ENCODE results near the gene EHMT2.

The EHMT2 gene

DNA sequence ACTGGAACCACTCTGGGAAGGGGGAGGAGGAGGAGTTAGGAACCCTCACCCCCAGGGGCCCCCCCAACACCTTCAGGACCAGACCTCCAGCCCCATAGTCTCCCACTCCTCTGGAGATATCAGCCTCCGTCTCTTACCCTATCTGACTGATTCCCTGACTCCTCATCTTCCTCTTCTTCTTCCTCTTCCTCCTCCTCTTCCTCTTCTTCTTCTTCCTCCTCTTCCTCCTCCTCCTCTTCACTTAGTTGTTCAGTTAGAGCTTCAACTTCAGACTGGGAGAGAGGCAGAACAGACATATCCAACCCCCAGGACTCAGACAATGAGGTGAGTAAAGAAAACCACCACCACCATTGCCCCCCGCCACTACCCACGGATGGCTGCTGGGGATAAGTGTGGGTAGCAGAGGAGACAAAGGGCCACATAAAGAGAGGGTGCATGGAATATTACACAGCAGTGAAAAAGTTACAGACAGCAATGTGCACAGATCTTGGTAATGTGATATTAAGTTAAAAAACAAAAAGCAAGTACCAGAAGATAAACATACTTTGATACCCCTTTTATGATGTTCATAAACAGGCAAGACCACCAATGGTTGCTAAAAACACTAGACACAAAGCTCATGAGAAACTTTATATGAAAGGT lies 8.0 kb downstream of the EHMT2 start:
- no peak for DNase-seq (ENCODE audit: low spot score)

DNA sequence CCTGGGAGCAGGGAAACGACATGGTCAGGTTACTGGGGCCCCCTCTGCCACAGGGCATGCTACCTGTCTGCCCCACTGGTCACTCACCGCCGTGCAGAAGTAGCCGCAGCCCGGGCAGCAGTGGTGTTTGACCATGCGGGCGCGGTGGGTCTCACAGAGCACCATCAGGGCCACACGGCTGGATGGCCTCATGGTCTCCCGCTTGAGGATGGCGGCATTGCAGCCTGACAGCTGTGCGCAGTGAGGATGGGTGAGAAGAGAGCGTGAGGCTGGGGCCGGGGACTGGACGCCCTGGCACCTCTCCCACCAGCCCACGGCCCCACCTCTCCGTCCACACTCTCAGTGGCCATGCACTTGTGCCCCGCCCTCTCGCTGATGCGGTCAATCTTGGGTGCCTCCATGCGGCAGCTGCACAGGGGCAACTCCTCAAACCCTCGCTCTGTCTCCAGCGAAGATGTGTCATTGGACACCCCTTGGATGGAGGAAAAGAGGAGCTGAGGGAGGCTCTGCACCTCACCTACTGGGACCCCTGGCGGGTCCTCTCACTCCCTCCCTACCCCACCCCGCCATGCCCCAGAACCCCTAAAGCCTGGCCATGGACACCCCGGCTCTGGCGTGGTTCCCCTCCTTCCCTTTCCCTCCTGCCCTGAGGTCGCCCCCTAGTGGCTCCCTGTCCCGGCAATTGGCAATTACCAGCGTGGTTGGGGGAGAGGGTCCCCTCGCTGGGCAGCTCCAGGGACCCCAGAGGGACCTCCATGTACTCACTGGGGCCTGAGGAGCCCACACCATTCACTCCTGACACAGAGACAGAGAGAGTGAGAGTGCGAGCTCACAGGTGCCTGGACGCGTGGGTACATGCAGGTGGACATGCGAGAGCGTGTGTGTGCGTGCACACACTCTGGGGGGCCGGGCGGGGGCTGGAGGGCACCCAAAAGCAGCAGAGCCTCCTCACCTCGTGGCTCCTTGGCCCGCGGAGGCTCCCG lies 8.9 kb downstream of the EHMT2 start:
- no peak for DNase-seq (ENCODE audit: low spot score)

DNA sequence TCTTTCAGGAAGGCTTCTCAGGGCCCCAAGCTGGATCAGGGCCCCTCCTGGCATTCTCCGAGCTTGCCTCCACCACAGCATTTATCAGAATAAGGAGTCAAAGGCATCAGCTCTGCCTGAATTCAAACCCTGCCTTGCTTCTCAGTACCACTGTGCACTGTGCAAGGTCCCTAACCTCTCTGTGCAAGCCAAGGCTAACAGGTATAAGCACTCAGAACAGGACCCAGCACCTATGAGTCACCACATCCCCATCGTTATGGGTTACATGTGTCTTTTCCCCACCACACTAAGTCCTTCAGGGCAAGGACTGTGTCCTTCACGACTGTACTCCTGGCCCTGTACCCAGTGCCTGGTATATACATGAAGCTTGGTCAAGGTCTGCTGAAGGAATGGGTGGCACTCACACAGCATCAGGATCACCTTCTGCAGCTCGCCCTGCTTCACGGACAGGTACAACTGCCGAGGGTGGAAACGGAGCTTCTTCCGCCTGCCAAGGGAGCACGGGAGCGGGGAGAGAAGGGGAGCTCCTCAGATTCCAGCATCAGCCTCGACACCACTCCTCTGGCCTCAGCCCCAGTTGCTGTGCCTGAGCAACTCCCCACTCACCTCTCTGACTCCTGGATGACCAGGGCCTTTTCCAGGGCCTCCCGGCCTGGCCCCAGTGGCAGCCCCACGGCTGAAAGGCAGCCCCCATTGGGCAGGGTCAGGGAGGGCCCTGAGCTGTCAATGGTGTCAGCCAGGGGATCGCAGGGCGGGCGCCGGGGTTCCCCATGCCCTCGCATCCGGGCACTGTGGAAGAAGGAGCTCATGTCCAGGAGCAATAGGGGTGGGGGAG lies 10.1 kb downstream of the EHMT2 start:
- DNase-seq (ENCODE audit: low spot score): no peak

DNA sequence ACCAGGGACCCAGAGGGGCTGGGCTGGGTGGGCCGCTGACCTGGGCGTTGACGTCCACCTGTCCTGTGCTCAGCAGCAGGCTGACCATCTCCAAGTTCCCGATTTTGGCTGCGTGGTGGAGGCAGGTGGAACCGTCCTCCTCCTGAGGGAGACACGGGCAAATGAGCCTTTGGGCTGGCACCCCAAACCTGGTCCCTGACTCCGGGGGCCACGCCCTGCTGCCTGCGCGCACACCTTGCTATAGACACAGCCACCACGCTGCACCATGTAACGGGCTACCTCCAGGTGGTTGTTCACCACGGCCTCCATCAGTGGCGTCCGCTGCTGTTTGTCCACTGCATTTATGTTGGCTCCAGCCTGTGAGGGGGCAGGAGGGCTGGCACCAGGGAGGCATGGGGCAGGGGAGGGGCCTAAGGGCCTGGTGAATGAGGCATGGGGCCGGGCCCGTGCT lies 10.9 kb downstream of the EHMT2 start:
- DNase-seq (ENCODE audit: low spot score): no peak

DNA sequence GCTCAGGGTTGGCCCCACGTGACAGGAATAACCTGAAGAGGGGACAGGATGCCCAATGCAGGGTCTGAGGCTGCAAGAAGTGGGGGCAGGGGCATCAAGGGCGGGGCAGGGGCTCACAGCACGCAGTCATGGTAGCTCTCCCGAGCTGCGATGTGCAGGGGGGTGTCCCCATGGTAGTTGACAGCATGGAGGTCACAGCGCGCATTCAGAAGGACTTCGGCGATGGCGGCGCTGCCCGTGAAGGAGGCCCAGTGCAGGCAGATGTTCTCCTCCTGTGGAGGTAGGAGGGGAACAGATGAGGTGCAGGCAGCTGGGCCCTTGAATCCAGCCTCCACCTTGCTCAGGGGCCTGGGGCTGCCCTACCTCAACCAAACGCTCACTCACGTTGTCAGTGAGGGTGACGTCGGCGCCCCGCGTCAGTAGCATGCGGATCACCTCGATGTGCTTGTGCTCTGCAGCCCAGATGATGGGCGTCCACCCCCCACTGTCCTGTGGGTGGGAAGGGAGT lies 12.9 kb downstream of the EHMT2 start:
- no peak for DNase-seq (ENCODE audit: low spot score)

DNA sequence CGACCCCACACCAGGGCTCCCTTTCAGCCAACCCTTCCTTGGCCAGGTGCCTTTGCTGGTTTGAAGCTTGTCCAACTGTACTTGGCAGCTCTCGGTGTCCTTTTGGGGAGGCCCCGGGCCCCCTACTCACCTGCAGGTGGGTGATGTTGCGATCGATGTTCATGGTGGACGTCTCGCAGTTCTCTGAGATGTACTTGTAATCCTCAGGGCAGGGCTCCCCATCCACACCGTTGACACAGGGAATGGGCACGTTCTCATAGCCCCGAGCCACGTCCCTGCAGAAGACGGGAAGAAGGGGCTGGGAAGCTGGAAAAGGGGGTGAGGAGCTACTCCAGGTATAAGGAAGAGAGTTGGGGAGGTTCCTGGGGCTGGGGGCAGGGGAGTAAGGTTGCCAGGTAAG lies 13.8 kb downstream of the EHMT2 start:
- no peak for DNase-seq (ENCODE audit: low spot score)

DNA sequence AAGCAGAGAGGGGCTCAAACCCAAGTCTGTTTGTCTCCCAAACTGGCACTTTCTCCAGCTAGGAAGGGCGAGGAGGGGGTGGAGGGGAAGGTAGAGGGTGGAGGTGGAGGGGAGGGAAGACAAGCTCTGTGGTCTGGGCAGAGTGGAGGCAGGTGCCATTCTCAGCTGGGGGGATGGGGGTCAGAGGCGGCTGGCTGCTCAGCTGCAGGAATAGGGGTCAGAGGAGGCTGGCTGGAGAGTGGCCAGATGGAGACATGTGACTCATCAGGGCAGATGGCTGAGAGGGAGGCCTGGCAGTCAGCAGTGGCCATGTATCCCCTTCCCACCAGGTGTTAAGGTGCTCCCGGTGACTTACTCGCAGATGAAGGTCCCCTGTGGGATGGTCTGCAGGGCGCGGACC lies 15.2 kb downstream of the EHMT2 start:
- no peak for DNase-seq (ENCODE audit: low spot score)

DNA sequence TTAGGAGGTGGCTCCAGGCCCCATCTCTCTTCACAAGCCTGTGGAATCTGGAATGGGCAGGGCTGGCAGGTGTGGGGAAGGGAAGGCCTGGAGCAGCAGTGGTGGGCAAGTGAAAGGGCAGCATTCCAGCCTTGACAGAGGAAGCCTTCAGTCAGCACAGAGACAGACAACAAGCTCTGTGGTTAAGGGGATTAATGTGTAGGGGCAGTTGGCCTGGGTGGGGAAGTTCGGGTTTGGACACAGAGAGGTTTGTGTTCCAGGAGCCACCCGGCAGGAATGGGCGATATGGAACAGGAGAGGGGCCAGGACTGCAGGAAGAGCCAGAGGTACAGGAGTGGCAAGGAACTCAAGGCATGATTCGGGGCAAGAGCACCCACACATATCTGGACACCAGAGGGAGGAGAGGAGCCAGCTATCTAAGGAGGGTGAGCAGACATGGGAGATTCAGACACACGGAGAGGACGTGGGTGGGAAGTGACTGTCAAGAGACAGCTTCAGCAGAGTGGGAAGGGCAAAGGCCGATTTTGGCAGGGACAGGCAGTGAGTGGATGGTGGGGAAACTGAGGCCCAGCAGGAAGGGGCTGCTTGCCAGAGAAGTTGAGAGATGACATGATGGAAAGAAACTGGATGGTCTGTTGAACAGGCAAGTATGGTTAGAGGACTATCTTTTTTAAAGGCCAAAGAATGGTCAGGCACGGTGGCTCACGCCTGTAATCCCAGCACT lies 16.2 kb downstream of the EHMT2 start:
- DNase-seq (ENCODE audit: low spot score): no peak

DNA sequence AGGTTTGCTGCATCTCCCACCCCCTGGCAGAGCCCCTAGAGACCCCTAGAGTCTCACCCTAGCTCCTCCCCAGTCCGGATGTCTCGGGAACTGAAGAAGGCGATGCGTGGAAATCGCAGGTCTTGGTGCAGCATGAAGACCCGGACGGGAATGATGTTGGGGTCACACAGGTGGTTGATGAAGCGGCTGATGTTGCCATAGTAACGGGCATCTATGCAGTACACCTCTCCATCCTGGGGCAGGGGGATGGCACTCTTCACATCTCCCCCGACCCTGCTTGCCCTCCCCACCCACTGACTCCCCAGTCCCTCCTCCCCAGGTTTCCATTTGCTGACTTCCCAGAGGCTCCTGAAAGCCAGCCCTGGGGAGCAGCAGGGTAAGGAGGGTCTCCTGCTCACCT lies 16.9 kb downstream of the EHMT2 start:
- DNase-seq (ENCODE audit: low spot score): no peak

DNA sequence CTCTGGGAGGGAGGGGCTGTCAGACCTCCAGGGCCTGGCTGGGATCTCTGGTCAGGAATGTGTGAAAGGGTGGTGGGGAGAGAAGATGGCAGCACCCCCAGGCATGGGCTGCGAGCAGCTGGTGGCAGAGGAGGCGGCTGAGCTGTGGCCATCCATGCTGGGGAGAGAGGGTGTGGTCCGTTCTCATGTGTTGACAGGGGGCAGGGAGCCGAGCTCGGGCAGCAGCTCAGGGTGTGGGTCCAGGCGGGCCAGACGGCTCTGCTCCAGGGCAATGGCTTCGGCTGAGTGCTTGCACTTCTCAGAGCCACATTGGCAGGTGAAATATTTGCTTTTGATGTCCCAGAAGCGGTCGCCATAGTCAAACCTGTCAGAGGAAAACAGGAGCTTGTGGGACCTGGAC lies 17.6 kb downstream of the EHMT2 start:
- no peak for DNase-seq (ENCODE audit: low spot score)

DNA sequence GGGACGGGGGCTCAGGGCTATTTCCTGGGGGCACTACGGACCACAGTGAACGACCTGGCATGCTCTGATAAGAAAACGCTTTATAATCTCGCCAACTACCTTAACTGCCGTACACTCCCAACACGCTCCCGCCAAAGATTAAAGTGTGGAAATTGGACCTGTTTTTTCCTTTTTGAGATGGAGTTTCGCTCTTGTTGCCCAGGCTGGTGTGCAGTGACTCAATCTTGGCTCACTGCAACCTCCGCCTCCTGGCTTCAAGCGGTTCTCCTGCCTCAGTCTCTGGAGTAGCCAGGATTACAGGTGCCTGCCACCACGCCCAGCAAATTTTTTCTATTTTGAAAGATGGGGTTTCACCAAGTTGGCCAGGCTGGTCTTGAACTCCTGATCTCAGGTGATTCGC lies 18.4 kb downstream of the EHMT2 start:
- no peak for DNase-seq (ENCODE audit: low spot score)

DNA sequence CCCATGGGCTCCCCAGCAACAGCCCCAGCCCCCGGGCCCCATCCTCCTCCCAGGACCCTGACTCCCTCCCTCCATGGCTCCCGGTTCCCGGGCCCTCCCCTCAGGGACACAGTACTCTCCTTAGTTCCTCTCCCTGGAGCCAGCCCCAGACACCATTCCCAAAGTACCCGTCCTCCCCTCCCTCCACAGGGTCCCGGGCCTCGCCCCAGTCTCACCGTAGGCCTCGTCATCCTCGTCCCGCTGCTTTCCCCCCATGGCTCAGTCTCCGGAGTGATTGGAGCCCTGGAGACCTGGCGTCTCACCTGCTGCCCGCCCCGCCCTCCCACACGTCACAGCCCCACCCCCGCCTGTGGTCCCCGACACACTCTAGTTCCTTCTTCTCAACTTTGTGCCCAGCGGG lies 18.8 kb downstream of the EHMT2 start, which contains the start of gene SLC44A4:
Gene SLC44A4, minus strand, starts transcription at position 272 of the 400 bp plus-strand sequence. Its CDS starts 17 bp downstream, at position 255.
- no peak for DNase-seq (ENCODE audit: low spot score)

DNA sequence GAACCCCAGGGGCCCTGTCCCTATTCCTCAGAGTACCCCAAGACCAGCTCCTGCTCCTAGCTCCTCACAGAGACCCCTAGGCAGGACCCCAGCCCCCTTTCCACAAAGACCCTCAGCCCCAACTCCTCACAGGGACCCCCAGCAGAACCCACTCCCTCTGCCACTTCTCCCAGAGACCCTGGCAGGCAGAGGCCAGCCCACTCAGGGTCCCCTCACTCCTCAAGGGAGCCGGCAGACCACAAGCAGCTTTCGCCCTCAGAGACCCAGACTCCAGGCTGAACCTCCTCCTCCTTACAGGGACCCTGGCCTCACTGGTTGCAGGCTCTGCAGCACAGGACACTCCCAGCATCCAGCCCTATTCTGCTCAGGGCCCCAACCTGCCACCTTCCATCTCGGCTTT lies 19.3 kb downstream of the EHMT2 start:
- no peak for DNase-seq (ENCODE audit: low spot score)

DNA sequence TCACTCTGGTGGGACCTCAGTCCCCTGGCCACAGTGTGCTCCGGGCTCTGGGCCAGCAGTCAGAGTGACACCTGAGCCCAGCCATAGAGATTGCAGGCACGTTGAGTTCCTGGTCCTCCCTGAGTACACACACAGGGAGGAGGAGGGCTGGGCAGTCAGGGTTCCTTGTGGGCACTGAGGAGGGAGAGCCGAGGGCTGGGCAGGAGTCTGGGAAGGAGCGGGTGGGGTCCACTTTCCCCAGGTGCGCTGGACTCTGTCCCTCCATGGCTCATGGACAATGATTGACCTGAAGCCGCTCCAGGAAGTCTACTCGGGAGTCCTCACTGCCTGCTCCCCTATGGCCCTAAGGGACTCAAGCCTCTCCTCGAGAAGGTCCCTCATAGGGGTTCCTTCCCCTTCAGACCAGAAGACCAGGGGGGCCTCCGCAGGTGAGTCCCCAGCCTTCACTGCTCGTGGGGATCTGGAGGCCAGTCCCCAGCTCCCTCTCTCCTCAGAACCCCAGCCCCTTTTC lies 19.8 kb downstream of the EHMT2 start:
- no peak for DNase-seq (ENCODE audit: low spot score)

DNA sequence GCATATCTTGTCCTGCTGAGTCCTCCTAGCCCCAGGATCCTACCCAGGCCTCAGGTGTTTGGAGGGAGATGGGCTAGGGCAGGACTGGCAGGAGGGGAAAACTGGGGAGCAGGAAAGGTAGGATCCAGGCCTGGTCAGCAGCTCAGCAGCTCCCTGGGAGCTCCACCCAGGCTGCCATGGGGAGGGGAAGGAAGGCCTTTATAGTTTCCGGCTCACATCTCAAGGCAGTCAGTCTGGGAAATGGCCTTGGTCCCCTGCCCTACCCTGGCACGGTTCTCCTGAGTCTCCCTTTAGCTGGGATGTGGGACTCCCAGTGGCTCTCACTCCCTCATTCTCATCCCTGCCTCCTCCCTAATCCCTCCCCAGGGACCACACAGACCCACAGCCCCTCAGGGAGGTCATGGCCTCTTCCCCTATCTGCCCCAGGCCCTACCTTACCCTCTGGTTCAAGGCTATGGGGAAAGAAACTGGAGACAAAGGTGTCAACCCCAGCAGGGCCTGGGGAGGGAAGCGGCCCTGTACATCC lies 20.3 kb downstream of the EHMT2 start:
- DNase-seq (ENCODE audit: low spot score): no peak

DNA sequence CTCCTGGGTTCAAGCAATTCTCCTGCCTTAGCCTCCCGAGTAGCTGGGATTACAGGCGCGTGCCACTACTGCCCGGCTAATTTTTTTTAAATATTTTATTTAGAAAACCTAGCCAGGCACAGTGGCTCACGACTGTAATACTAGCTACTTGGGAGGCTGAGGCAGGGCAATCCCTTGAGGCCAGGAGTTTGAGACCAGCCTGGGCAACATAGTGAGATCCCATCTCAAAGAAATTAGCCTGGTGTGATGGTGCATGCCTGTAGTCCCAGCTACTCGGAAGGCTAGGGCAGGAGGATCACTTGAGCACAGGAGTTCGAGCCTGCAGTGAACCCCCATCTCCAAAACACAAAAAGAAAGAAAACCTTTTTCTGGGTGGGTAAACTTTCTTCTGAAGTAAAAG lies 21.1 kb downstream of the EHMT2 start:
- no peak for DNase-seq (ENCODE audit: low spot score)

DNA sequence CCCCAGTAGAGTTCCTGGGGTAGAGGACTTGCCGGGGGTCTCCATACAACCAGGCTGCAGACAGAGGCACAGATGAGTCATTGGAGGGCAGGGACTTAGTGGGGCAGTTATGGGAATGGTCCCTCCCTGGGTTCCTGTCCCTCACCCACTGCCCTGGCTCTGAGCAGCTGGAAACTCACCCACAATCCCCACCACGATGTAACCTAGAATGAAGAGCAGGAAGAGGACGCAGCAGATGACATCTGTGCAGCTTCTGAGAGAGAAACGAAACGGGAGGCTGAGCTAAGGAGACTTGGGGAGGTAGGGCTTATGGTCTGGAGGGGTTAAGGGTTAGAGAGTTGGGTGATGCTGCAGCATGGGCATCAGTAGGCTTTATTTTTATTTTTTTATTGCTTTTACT lies 21.6 kb downstream of the EHMT2 start:
- DNase-seq (ENCODE audit: low spot score): no peak

DNA sequence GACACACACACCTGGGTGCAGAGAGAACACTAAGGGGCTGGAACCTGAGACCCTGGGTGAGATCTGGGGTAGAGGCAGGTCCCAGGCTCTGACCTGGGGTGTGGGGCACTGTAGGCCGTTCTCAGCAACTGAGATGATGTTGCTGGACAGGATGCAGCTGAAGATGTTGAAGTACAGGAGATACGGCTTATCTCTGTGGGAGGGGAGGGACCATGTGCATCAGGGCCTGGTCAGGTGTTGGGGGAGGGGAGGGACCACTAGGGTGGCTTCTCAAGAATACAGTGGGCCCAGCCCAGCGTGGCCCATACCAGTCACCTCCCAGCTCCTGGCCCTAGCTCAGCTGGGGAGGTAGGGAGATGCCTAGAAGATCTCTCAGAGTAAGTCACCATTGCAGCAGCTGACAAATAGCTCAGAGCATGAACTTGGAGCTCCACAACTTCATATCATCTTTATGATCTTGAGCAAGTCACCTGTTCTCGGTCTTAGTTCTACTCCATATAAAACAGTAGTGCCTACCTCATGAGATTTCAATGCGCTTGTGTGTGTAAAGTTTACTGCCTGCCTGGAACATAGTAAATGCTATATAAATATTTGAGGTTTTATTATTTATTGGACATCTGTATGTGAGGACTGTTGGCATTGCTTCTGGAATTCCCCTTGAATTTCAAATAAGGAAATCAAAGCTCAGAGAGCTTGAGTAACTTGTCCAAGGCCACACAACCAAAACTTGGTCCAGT lies 22.5 kb downstream of the EHMT2 start:
- no peak for DNase-seq (ENCODE audit: low spot score)

DNA sequence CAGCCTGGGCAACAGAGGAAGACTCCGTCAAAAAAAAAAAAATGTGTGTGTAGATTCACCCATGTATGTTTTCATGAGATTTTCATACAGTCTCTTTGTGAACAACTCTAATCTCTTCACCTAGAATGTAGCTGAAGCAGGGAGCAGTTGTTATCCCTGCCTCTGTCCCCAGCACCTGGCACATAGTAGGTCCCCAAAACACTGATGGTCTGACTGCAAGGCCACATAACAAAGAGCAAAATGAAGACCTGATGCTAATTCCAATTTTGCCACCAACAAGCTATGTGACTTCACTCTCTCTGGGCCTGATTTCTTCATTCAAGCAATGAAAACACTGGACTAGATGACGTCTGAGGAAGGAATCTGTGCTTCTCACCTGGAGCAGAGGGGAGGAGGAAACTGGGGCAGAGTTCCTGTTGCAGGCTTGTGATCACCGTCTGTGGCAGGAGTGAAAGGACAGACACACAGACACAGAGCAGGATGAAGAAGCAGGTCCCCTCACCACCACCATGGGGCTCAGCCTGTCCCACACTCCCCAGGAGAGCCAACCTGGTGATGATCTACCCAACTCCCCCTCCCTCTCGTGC lies 23.3 kb downstream of the EHMT2 start:
- no peak for DNase-seq (ENCODE audit: low spot score)
